Caco-2 (cell line): Measurements from ENCODE around the gene DPP3. TPM values are rescaled to one million over a fixed set of nuclear protein-coding genes. Genes with fewer than 3 reads are reported as not detected.

ENCODE experiments used
- BruUV-seq: library from RNA; stranded (reverse); fragments of 400-500 nt; replicated peaks from 2 replicates; lab custom pipeline; 2021; lab: Mats Ljungman, UMichigan
- CTCF ChIA-PET: fragments of 300-600 bp; sonication (Branson Sonifier 250); formaldehyde crosslinking; loops from one replicate; lab custom pipeline; 2022; ENCODE audit warnings: antibody characterized with exemption; lab: Charles Lee
- POLR2A ChIA-PET: fragments of 300-600 bp; sonication (Branson Sonifier 250); formaldehyde crosslinking; loops from one replicate; lab custom pipeline; 2022; ENCODE audit warnings: antibody characterized with exemption; lab: Charles Lee
- DNase-seq, 2 experiments: peaks; one replicate each; pipeline versions ENCODE4 v3.0.0 to v3.0.0-alpha.2; 2020 to 2022
- H3K27me3 ChIP-seq: replicated peaks from 2 replicates; pipeline ENCODE4 v1.6.0; 2011; ENCODE audit warnings: low read length; ENCODE audit not compliant: control insufficient read depth, insufficient read depth
- H3K36me3 ChIP-seq: 2 replicates; pipeline ENCODE4 v1.5.1; 2011; ENCODE audit warnings: low read length; ENCODE audit not compliant: control insufficient read depth, insufficient read depth
- H3K4me1 ChIP-seq: fragments of 250-450 bp; sonication (Bioruptor Pico); 2 replicates; pipeline ENCODE4 v1.5.1; 2020; ENCODE audit warnings: mild to moderate bottlenecking
- H3K4me3 ChIP-seq: 2 replicates; pipeline ENCODE4 v1.5.1; 2011; ENCODE audit warnings: low read depth, mild to moderate bottlenecking, control low read depth, low read length
- H3K9me3 ChIP-seq: fragments of 250-450 bp; sonication (Bioruptor Pico); 2 replicates; pipeline ENCODE4 v1.5.1; 2020; ENCODE audit warnings: mild to moderate bottlenecking, moderate library complexity
- H3K27ac Mint-ChIP-seq: one replicate; pipeline ENCODE4 v1.8.0; 2022; ENCODE audit warnings: mixed read lengths; ENCODE audit not compliant: unreplicated experiment
- H3K27me3 Mint-ChIP-seq: one replicate; pipeline ENCODE4 v1.8.0; 2022; ENCODE audit warnings: mixed read lengths; ENCODE audit not compliant: insufficient read depth, unreplicated experiment
- H3K36me3 Mint-ChIP-seq: one replicate; pipeline ENCODE4 v1.8.0; 2022; ENCODE audit warnings: mild to moderate bottlenecking, mixed read lengths; ENCODE audit not compliant: insufficient read depth, unreplicated experiment
- H3K4me1 Mint-ChIP-seq: one replicate; pipeline ENCODE4 v1.8.0; 2022; ENCODE audit warnings: low read depth, mixed read lengths; ENCODE audit not compliant: unreplicated experiment
- H3K4me3 Mint-ChIP-seq: one replicate; pipeline ENCODE4 v1.8.0; 2022; ENCODE audit warnings: mild to moderate bottlenecking, moderate library complexity, mixed read lengths; ENCODE audit not compliant: unreplicated experiment
- H3K9me3 Mint-ChIP-seq: one replicate; pipeline ENCODE4 v1.8.0; 2022; ENCODE audit warnings: mixed read lengths; ENCODE audit not compliant: unreplicated experiment
- intact Hi-C: fragments of 100-400 bp; cut with micrococcal nuclease; formaldehyde crosslinking; loops from one replicate; pipeline ENCODE4 v1.10.0; 2022; ENCODE audit not compliant: unreplicated experiment
- total RNA-seq: library from RNA; stranded (reverse); gene quantifications from 2 replicates; pipeline ENCODE4 v1.2.3, GENCODE V29; 2022
- TF ChIP-seq, protein P1 (sequence below), 2 experiments: fragments of 200-600 bp in 1 of 2; IDR thresholded peaks; 1 replicate in 1 of 2; 2 replicates in 1 of 2; pipeline versions ENCODE4 v1.5.1 to v1.8.0; 2011 to 2022; ENCODE audit warnings: antibody characterized with exemption in 1 of 2, control low read depth in 1 of 2, inconsistent platforms in 1 of 2, low read depth in 1 of 2, low read length in 1 of 2, mild to moderate bottlenecking in 1 of 2, moderate library complexity in 1 of 2; ENCODE audit not compliant: insufficient read depth in 1 of 2, severe bottlenecking in 1 of 2, unreplicated experiment in 1 of 2

Gene DPP3
- total RNA-seq, 1 experiment from 2014 or later, result 106 TPM

- POLR2A ChIA-PET, result no interaction called here
- CTCF ChIA-PET, result no interaction called here
- no peak for DNase-seq
- TF ChIP-seq, protein P1, sequence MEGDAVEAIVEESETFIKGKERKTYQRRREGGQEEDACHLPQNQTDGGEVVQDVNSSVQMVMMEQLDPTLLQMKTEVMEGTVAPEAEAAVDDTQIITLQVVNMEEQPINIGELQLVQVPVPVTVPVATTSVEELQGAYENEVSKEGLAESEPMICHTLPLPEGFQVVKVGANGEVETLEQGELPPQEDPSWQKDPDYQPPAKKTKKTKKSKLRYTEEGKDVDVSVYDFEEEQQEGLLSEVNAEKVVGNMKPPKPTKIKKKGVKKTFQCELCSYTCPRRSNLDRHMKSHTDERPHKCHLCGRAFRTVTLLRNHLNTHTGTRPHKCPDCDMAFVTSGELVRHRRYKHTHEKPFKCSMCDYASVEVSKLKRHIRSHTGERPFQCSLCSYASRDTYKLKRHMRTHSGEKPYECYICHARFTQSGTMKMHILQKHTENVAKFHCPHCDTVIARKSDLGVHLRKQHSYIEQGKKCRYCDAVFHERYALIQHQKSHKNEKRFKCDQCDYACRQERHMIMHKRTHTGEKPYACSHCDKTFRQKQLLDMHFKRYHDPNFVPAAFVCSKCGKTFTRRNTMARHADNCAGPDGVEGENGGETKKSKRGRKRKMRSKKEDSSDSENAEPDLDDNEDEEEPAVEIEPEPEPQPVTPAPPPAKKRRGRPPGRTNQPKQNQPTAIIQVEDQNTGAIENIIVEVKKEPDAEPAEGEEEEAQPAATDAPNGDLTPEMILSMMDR (IDR thresholded peaks at IDR 0.05; ENCODE audit: insufficient read depth in 1 of 2, low read depth in 1 of 2, low read length in 1 of 2, severe bottlenecking in 1 of 2, unreplicated experiment in 1 of 2), result no peak
- Mint-ChIP-seq H3K9me3 (peaks cover 20% of the 10 kb centered on the region), H3K27ac (no peak overlapping the region), H3K27me3 (no peaks in the 10 kb centered on the region), H3K36me3 (peaks cover 9% of the 10 kb centered on the region), H3K4me1 (peaks cover 47% of the 10 kb centered on the region), H3K4me3 (no peak overlapping the region)
- peaks cover 17% of the 10 kb centered on the region for H3K9me3 ChIP-seq
- H3K4me1 ChIP-seq, result peaks cover 41% of the 10 kb centered on the region
- no peak overlapping the region for H3K4me3 ChIP-seq
- intact Hi-C loops, result no loop called here
- H3K36me3 ChIP-seq, result no peaks in the 10 kb centered on the region
- no TSS peak for BruUV-seq
- H3K27me3 ChIP-seq, result no peaks in the 10 kb centered on the region
These were observed 36.6 kb upstream of the DPP3 start for GRCh38 chr11:66443602-66444001.

GRCh38 chr11:66447012-66447411, 33.2 kb upstream of the DPP3 start:
- TF ChIP-seq, protein P1 (IDR thresholded peaks at IDR 0.05; ENCODE audit: insufficient read depth in 1 of 2, low read depth in 1 of 2, low read length in 1 of 2, severe bottlenecking in 1 of 2, unreplicated experiment in 1 of 2), result no peak
- CTCF ChIA-PET, result interaction anchor here (1.2 kb wide), 1 partner anchor 9 kb away, joined by 4 read pairs; the partner anchor contains the start of gene MRPL11

DNA sequence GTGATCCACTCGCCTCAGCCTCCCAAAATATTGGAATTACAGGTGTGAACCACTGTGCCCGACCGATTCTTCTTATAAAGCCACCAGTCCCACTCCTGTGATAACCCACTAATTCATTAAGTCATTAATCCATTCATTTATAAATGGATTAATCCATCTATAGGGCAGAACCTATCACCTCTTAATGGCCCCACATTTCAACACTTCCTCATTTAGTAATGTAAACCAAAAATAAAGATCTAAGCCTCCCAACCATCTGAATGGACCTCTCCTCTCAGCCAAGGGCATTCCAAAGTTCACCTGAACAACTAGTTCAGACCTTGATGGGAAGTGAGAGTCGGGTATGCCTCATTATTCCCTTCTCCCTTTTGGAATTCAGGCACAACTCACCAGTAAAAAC, 31.7 kb upstream of the DPP3 start:
- ChIA-PET CTCF (no interaction called here), POLR2A (no interaction called here)
- H3K27me3 Mint-ChIP-seq, result no peaks in the 10 kb centered on the region
- H3K27me3 ChIP-seq, result no peaks in the 10 kb centered on the region
- H3K27ac Mint-ChIP-seq, result peak overlapping the region; percentile 2
- H3K4me1 Mint-ChIP-seq, result peaks cover 35% of the 10 kb centered on the region
- TF ChIP-seq, protein P1 (IDR thresholded peaks at IDR 0.05; ENCODE audit: insufficient read depth in 1 of 2, low read depth in 1 of 2, low read length in 1 of 2, severe bottlenecking in 1 of 2, unreplicated experiment in 1 of 2), result no peak
- H3K9me3 ChIP-seq, result peaks cover 10% of the 10 kb centered on the region; the same call in 1 of the 2 replicates
- no peak overlapping the region for H3K4me3 Mint-ChIP-seq
- intact Hi-C loops, result no loop called here
- no peaks in the 10 kb centered on the region for H3K36me3 Mint-ChIP-seq
- peaks cover 18% of the 10 kb centered on the region for H3K9me3 Mint-ChIP-seq
- H3K4me3 ChIP-seq, result no peak overlapping the region
- no peaks in the 10 kb centered on the region for H3K36me3 ChIP-seq
- no TSS peak for BruUV-seq
- peaks cover 36% of the 10 kb centered on the region for H3K4me1 ChIP-seq
- DNase-seq, result no peak

More at GRCh38 chr11:66447012-66447411, 33.2 kb upstream of the DPP3 start:
- no peak for DNase-seq
- peaks cover 36% of the 10 kb centered on the region for H3K4me1 ChIP-seq
- peaks cover 25% of the 10 kb centered on the region for H3K9me3 Mint-ChIP-seq
- no TSS peak for BruUV-seq
- H3K36me3 Mint-ChIP-seq, result no peaks in the 10 kb centered on the region
- H3K4me3 Mint-ChIP-seq, result no peak overlapping the region
- H3K27ac Mint-ChIP-seq, result no peak overlapping the region
- peaks cover 36% of the 10 kb centered on the region for H3K4me1 Mint-ChIP-seq
- no peaks in the 10 kb centered on the region for H3K36me3 ChIP-seq
- intact Hi-C loops, result no loop called here
- POLR2A ChIA-PET, result interaction anchor here (0.9 kb wide), 1 partner anchor 8 kb away, joined by 3 read pairs; the partner anchor contains the start of gene MRPL11
- peaks cover 17% of the 10 kb centered on the region for H3K9me3 ChIP-seq
- no peak overlapping the region for H3K4me3 ChIP-seq
- no peaks in the 10 kb centered on the region for H3K27me3 ChIP-seq
- no peaks in the 10 kb centered on the region for H3K27me3 Mint-ChIP-seq
